Measurements from ENCODE around the gene RNF5. TPM values are rescaled to one million over a fixed set of nuclear protein-coding genes. Genes with fewer than 3 reads are reported as not detected.

RNF5 gene
- total RNA-seq, 1 donor from 2014 or later = 57.9 TPM

DNA sequence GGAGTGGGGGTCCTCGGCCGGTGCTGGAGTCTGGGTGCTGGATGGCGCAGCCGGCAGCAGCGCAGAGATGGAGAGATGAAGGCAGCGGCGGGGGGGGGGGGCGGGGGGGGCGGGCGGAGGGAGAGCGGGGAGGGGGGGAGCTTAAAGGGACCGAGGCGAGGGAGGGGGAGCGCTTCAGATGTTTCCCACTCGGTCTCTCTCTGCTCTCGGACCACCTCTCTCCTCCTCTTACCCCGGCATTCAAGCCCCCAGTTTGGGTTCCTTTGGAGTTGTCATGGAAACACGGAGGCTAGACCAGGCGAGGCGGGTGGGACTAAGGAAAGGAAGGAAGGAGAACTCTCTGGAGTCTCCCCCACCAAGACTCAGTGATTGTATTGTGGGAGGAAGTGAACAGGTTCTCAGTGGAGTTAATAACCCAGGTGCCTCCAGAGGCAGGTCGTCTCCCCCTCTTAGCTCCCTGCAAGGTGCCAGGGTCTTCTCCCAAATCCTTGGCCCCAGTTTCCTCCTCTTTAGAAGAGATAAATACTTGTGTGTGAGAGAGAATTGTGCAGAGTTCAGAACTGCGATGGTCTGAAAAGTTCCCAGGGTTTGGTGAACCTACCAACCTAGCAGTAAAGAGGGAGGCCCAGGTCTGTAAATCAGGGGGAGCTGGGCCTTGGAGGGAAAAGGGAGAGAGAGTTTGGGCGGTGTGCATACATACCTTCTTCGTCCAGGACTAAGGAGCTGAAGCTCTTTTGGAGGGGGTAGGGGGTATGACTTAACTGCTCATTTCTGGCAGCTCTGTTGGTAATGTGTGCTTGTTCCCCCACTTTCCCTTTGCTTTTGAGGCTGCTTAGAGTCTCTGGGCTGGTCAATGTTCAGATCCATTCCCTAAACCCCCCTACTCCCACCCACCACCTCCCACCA, 26.1 kb upstream of the RNF5 start, which contains the start of gene PRRT1:
Gene PRRT1 (minus strand): TSS at position 77 of the 906 bp plus-strand sequence. CDS start 112 bp downstream, outside the sequence.
- no peaks in the 10 kb centered on the region for H3K9me3 ChIP-seq (ENCODE audit: control insufficient read depth in 3 of 3, low read length in 3 of 3)
- peak within 1 kb of the TSS; percentile 68 to 95 (median 85) for H3K9ac ChIP-seq (ENCODE audit: low read depth in 1 of 3, low read length in 3 of 3)
- H3K27ac ChIP-seq (ENCODE audit: low read depth, low read length) = peak within 1 kb of the TSS; percentile 86
- peaks cover 17 to 34% (median 25%) of the 10 kb centered on the region in 3 donors for H3K27me3 ChIP-seq (ENCODE audit: control insufficient read depth in 3 of 3, insufficient read depth in 3 of 3, low read length in 3 of 3)
- H3K4me1 ChIP-seq (ENCODE audit: control insufficient read depth in 3 of 3, insufficient read depth in 3 of 3, low read length in 3 of 3) = peaks cover 28 to 35% (median 29%) of the 10 kb centered on the region in 3 donors
- H3K4me3 ChIP-seq (ENCODE audit: low read length in 3 of 3) = peak within 1 kb of the TSS; percentile 94 to 95 (median 95)
- H3K36me3 ChIP-seq (ENCODE audit: control insufficient read depth in 3 of 3, insufficient read depth in 3 of 3, low read length in 3 of 3) = peaks cover 4 to 10% (median 9%) of the 10 kb centered on the region in 3 donors

DNA sequence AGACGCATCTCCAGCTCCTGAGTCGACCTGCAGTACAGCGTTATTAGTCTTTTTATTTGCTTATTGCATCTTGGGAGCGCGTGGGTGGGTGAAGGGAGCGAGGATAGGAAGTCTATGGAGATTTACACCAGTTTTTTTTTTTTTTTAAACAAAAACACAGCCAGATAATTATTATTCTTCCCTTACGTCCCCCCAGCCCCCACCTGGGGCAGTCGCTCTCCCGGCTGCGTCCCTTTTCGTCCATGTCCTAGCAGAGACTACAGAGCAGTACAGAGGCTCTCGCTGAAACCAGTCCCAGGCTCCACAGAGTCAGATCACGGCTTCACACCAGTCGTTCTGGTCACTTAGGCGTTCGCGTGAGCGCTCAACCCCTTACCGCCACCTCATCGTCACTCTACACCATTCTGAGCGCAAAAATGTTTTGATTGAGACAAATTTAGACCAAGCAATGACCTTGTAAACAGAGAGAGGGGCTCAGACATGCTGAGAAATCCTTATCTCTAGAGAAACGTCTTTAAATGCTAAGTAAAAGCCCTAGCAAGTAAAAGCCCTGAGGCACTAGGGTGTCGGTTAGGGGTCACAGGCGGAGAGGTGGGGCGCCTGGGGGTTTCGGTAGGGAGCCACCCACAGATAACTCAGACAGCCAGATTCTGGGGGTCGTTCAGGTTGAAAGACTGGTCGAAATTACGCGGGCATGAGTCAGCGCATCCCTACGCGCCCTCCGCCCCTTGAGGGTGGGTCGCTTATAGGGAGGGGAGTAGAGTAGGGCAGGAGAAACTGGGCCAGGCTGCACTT, 25.2 kb upstream of the RNF5 start:
- Histone ChIP-seq H3K4me1 (ENCODE audit: control insufficient read depth in 3 of 3, insufficient read depth in 3 of 3, low read length in 3 of 3) (peaks cover 28 to 35% (median 29%) of the 10 kb centered on the region in 3 donors), H3K36me3 (ENCODE audit: control insufficient read depth in 3 of 3, insufficient read depth in 3 of 3, low read length in 3 of 3) (peaks cover 11 to 17% (median 16%) of the 10 kb centered on the region in 3 donors), H3K27ac (ENCODE audit: low read depth, low read length) (peak overlapping the region; percentile 86), H3K27me3 (ENCODE audit: control insufficient read depth in 3 of 3, insufficient read depth in 3 of 3, low read length in 3 of 3) (peaks cover 14 to 27% (median 19%) of the 10 kb centered on the region in 3 donors), H3K4me3 (ENCODE audit: low read length in 3 of 3) (peak overlapping the region; percentile 94 to 95 (median 95)), H3K9me3 (ENCODE audit: control insufficient read depth in 3 of 3, low read length in 3 of 3) (no peaks in the 10 kb centered on the region), H3K9ac (ENCODE audit: low read depth in 1 of 3, low read length in 3 of 3) (peak overlapping the region; percentile 85 to 96 (median 95))

DNA sequence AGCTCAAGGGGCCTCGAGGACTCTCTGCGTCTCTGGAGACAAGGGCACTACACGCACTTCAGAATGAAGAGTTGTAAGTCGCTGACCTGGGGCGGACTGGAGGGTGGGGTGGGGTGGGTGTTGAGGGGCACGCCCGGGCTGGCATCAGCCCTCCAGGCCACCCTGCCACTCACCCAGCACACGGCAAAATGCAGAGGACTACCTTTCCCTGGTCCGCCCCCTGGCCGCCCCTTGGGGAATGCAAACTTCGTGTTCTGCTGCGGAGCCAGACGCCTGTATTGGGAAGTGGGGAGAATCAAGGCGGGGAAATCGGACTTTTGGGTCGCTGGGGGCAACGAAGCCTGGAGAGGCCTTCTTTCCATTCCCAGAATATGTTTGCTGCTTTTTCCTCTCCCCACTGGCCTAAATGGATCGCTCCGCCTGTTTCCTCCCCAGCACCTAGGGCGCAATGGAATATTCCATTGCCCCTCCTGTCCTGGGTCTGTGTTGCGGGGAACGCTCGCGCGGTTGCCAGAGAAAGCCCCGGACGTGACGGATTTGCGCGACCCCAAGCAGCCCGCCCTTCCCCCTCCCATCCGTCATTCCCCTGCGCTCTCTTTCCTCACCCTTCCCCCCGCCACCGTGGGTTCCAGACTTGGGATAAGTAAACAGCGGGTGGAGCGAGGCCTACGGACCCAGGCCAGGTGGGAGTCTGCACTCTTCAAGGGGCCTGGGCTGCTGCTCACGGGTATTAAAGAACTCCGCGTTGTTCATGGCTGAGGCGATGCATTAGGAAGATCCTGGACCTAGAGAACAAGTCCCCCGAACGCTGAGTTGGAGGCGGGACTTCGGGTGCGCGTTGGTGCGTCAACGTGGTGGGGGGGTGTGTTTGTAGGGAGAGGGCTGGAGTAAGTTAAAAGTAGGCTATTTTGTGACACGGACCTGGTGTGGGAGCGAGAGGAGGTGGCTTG, 24.4 kb upstream of the RNF5 start, which contains the start of gene PPT2:
Gene PPT2 (plus strand): TSS at position 578 of the 950 bp plus-strand sequence. CDS start 454 bp downstream, outside the sequence.
- Histone ChIP-seq H3K27me3 (ENCODE audit: control insufficient read depth in 3 of 3, insufficient read depth in 3 of 3, low read length in 3 of 3) (peaks cover 12 to 21% (median 14%) of the 10 kb centered on the region in 3 donors), H3K4me3 (ENCODE audit: low read length in 3 of 3) (peak within 1 kb of the TSS; percentile 94 to 95 (median 95))

DNA sequence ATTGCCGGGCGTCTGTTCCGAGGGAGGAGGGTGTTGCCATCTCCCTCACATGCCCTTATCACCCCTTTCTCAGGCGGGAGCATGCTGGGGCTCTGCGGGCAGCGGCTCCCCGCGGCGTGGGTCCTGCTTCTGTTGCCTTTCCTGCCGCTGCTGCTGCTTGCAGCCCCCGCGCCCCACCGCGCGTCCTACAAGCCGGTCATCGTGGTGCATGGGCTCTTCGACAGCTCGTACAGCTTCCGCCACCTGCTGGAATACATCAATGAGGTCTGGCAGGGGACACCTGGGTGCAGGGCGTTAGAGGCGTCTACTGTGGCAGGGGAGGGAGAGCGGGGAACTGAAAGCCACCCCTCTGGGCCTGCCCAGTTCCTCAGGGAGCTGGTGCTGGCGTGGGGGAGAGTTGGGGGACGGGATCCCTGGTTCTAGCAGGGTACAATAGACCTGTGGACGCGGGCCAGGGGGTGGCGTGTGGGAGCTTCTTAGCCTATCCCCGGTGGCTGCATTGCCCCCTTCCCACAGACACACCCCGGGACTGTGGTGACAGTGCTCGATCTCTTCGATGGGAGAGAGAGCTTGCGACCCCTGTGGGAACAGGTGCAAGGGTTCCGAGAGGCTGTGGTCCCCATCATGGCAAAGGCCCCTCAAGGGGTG, 23.6 kb upstream of the RNF5 start:
- Histone ChIP-seq H3K36me3 (ENCODE audit: control insufficient read depth in 3 of 3, insufficient read depth in 3 of 3, low read length in 3 of 3) (peaks cover 19 to 25% (median 24%) of the 10 kb centered on the region in 3 donors), H3K27ac (ENCODE audit: low read depth, low read length) (peak overlapping the region; percentile 86), H3K4me3 (ENCODE audit: low read length in 3 of 3) (peak overlapping the region; percentile 94 to 95 (median 95))

More for the DNA sequence above, 24.4 kb upstream of the RNF5 start, which contains the start of gene PPT2:
- peaks cover 19 to 25% (median 24%) of the 10 kb centered on the region in 3 donors for H3K36me3 ChIP-seq (ENCODE audit: control insufficient read depth in 3 of 3, insufficient read depth in 3 of 3, low read length in 3 of 3)
- H3K27ac ChIP-seq (ENCODE audit: low read depth, low read length) = peak within 1 kb of the TSS; percentile 86
- no peaks in the 10 kb centered on the region for H3K9me3 ChIP-seq (ENCODE audit: control insufficient read depth in 3 of 3, low read length in 3 of 3)
- peaks cover 28 to 35% (median 29%) of the 10 kb centered on the region in 3 donors for H3K4me1 ChIP-seq (ENCODE audit: control insufficient read depth in 3 of 3, insufficient read depth in 3 of 3, low read length in 3 of 3)
- peak within 1 kb of the TSS; percentile 85 to 96 (median 95) for H3K9ac ChIP-seq (ENCODE audit: low read depth in 1 of 3, low read length in 3 of 3)

DNA sequence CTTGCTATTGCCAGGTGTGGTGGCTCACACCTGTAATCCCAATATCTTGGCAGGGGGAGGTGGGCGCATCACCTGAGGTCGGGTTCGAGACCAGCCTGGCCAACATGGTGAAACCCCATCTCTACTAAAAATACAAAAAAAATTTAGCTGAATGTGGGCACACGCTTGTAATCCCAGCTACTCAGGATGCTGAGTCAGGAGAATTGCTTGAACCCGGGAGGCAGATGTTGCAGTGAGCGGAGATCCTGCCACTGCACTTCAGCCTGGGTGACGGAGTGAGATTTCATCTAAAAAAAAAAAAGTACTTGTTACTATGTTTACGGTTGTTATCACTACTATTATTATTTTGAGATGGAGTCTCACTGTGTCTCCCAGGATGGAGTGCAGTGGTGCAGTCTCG, 21.3 kb upstream of the RNF5 start:
- Histone ChIP-seq H3K9me3 (ENCODE audit: control insufficient read depth in 3 of 3, low read length in 3 of 3) (no peaks in the 10 kb centered on the region), H3K4me3 (ENCODE audit: low read length in 3 of 3) (no peak overlapping the region), H3K36me3 (ENCODE audit: control insufficient read depth in 3 of 3, insufficient read depth in 3 of 3, low read length in 3 of 3) (peaks cover 19 to 25% (median 24%) of the 10 kb centered on the region in 3 donors), H3K4me1 (ENCODE audit: control insufficient read depth in 3 of 3, insufficient read depth in 3 of 3, low read length in 3 of 3) (peaks cover 27 to 35% (median 29%) of the 10 kb centered on the region in 3 donors), H3K9ac (ENCODE audit: low read depth in 1 of 3, low read length in 3 of 3) (no peak overlapping the region), H3K27me3 (ENCODE audit: control insufficient read depth in 3 of 3, insufficient read depth in 3 of 3, low read length in 3 of 3) (no peaks in the 10 kb centered on the region), H3K27ac (ENCODE audit: low read depth, low read length) (no peak overlapping the region)

More for the DNA sequence above, 23.6 kb upstream of the RNF5 start:
- H3K9ac ChIP-seq (ENCODE audit: low read depth in 1 of 3, low read length in 3 of 3) = peak overlapping the region; percentile 85 to 96 (median 95)
- H3K27me3 ChIP-seq (ENCODE audit: control insufficient read depth in 3 of 3, insufficient read depth in 3 of 3, low read length in 3 of 3) = peaks cover 7 to 13% (median 12%) of the 10 kb centered on the region in 3 donors
- peaks cover 28 to 35% (median 29%) of the 10 kb centered on the region in 3 donors for H3K4me1 ChIP-seq (ENCODE audit: control insufficient read depth in 3 of 3, insufficient read depth in 3 of 3, low read length in 3 of 3)
- H3K9me3 ChIP-seq (ENCODE audit: control insufficient read depth in 3 of 3, low read length in 3 of 3) = no peaks in the 10 kb centered on the region

DNA sequence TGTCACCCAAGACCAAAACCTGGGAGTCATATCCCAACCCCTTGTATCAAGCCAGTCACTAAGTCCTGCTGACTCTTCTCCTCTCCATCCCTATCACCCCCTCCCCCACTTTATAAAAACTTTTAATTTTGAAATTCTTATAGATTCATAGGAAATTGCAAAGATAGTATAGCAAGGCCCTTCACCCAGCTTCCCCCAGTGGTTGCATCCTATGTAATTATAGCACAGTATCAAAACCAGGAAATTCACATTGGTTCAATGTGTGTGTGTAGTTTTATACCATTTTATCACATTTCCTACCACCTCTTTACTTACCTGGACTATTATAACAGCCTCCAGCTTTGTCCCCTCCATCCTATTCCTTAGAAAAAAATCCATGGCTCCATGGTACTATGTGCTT, 20.2 kb upstream of the RNF5 start:
- no peaks in the 10 kb centered on the region for H3K27me3 ChIP-seq (ENCODE audit: control insufficient read depth in 3 of 3, insufficient read depth in 3 of 3, low read length in 3 of 3)
- no peaks in the 10 kb centered on the region for H3K9me3 ChIP-seq (ENCODE audit: control insufficient read depth in 3 of 3, low read length in 3 of 3)
- peaks cover 24 to 32% (median 27%) of the 10 kb centered on the region in 3 donors for H3K36me3 ChIP-seq (ENCODE audit: control insufficient read depth in 3 of 3, insufficient read depth in 3 of 3, low read length in 3 of 3)
- H3K4me3 ChIP-seq (ENCODE audit: low read length in 3 of 3) = no peak overlapping the region
- no peak overlapping the region for H3K9ac ChIP-seq (ENCODE audit: low read depth in 1 of 3, low read length in 3 of 3)
- H3K4me1 ChIP-seq (ENCODE audit: control insufficient read depth in 3 of 3, insufficient read depth in 3 of 3, low read length in 3 of 3) = peaks cover 20 to 25% (median 21%) of the 10 kb centered on the region in 3 donors
- H3K27ac ChIP-seq (ENCODE audit: low read depth, low read length) = no peak overlapping the region

DNA sequence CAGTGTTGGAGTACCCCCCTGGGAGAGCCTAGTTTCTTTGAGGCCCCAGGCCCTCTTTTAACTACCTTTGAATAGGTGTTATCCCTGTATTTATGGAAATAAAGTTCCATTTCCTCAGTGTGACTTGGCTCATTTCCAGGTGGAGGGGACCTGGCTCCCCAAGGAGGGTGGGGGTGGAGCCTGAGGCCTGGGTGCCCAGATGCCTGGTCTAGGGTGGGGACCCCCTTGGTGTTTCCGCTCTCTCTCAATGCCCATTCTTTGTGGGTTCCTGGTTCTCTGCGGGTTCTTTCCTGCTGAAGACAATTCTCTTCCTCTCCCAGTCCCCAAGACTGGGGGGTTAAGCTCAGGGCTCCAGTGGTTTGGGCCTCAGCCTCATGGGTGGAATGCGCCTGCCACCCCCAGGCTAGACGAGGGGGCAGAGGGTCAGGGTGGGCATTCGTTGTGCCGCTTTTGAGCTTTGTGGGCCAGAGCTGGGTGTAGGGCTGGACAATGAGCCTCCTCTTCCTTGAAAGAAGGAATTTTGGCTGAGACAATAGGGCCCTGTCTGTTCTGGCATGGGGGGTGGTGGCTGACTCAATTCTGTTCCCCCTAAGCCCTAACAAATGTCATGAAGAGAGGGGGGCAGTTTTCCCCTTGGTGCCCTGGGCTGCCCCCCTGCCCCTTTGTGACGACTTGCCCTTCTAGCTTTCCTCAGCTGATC, 14.5 kb upstream of the RNF5 start:
- no peak overlapping the region for H3K4me3 ChIP-seq (ENCODE audit: low read length in 3 of 3)
- peak overlapping the region in 1 of 3 donors; percentile 45 for H3K9ac ChIP-seq (ENCODE audit: low read depth in 1 of 3, low read length in 3 of 3)
- no peaks in the 10 kb centered on the region for H3K9me3 ChIP-seq (ENCODE audit: control insufficient read depth in 3 of 3, low read length in 3 of 3)
- no peaks in the 10 kb centered on the region for H3K27me3 ChIP-seq (ENCODE audit: control insufficient read depth in 3 of 3, insufficient read depth in 3 of 3, low read length in 3 of 3)
- H3K27ac ChIP-seq (ENCODE audit: low read depth, low read length) = no peak overlapping the region
- peaks cover 19 to 44% (median 26%) of the 10 kb centered on the region in 3 donors for H3K36me3 ChIP-seq (ENCODE audit: control insufficient read depth in 3 of 3, insufficient read depth in 3 of 3, low read length in 3 of 3)
- peaks cover 0 to 5% (median 0%) of the 10 kb centered on the region in 3 donors for H3K4me1 ChIP-seq (ENCODE audit: control insufficient read depth in 3 of 3, insufficient read depth in 3 of 3, low read length in 3 of 3)

DNA sequence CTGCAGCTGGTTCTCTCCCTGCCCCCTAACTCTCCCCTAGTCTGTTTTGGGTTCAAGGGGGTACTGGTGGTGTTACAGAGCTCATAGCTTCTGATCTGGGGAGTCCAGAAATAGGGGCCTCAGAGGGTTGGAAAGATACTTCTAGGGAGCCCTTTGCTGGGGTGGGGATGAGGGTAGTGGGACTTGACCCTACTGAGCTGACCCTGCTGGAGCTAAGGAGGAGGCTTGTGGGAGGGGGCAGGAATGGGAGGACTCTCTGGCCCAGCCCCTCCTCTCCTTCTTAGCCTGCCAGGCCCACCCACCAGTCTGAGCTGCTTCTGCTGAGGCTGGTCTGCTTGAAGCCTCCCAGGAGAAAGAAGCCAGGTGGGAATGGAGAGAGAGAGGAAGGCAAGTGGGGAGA, 13.9 kb upstream of the RNF5 start, which contains the start of gene EGFL8:
Gene EGFL8 (plus strand): TSS at position 301 of the 400 bp plus-strand sequence. CDS start 1,571 bp downstream, outside the sequence.
- Histone ChIP-seq H3K9ac (ENCODE audit: low read depth in 1 of 3, low read length in 3 of 3) (peak within 1 kb of the TSS in 1 of 3 donors; percentile 45), H3K27ac (ENCODE audit: low read depth, low read length) (no peak within 1 kb of the TSS), H3K4me1 (ENCODE audit: control insufficient read depth in 3 of 3, insufficient read depth in 3 of 3, low read length in 3 of 3) (peaks cover 0 to 5% (median 0%) of the 10 kb centered on the region in 3 donors), H3K36me3 (ENCODE audit: control insufficient read depth in 3 of 3, insufficient read depth in 3 of 3, low read length in 3 of 3) (peaks cover 24 to 48% (median 29%) of the 10 kb centered on the region in 3 donors), H3K9me3 (ENCODE audit: control insufficient read depth in 3 of 3, low read length in 3 of 3) (no peaks in the 10 kb centered on the region), H3K4me3 (ENCODE audit: low read length in 3 of 3) (no peak within 1 kb of the TSS), H3K27me3 (ENCODE audit: control insufficient read depth in 3 of 3, insufficient read depth in 3 of 3, low read length in 3 of 3) (no peaks in the 10 kb centered on the region)

Data from skeletal muscle tissue (tissue), 4 donors.